ENCODE results near the gene KNDC1. TPM values are rescaled to one million over a fixed set of nuclear protein-coding genes. Genes with fewer than 3 reads are reported as not detected.

KNDC1 gene
- total RNA-seq, 4 donors from 2014 or later = 3.7 to 5.9 (median 4.8) TPM

DNA sequence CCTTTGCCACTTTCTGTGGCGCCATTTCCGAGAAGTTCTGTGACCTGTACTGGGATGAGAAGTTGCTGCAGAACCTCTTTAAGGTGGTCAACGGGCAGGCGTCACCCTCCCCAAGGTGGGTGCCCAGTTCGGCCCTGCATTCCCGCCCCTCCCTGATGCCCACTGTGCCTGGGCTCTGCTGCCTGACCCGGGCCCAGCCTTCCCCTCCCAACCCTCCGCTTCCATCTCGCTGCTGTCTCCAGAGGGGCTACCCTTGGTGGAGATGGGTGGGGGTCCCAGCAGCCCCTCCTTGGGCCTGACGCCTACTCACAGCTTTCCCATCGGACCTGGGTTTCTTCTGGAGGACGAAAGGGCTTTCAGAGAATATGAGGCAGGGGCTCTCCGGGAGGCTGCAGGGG, 39.5 kb downstream of the KNDC1 start:
- 81 to 88% methylated on average over 12 to 13 of the region's 13 CpGs for WGBS, 2 donors
- Histone ChIP-seq H3K4me1 (no peaks in the 10 kb centered on the region), H3K4me3 (no peak overlapping the region), H3K36me3 (no peaks in the 10 kb centered on the region), H3K27ac (no peak overlapping the region), H3K9me3 (peaks cover 0 to 14% (median under 1%) of the 10 kb centered on the region in 4 donors), H3K27me3 (no peaks in the 10 kb centered on the region)
- no peak for DNase-seq (ENCODE audit: low spot score in 2 of 2)
- TF ChIP-seq POLR2A (IDR thresholded peaks at IDR 0.05) = no peak
- no peak for TF ChIP-seq EP300 (IDR thresholded peaks at IDR 0.05)
- no peak for TF ChIP-seq CTCF (IDR thresholded peaks at IDR 0.05)

- Histone ChIP-seq H3K9me3 (peaks cover 0 to 11% (median 0%) of the 10 kb centered on the region in 4 donors), H3K27ac (no peak overlapping the region), H3K4me3 (no peak overlapping the region), H3K4me1 (no peaks in the 10 kb centered on the region), H3K27me3 (no peaks in the 10 kb centered on the region), H3K36me3 (no peaks in the 10 kb centered on the region)
- 46 to 56% methylated on average over 16 to 20 of the region's 38 CpGs for WGBS, 2 donors
- no peak for DNase-seq (ENCODE audit: low spot score in 2 of 2)
- TF ChIP-seq CTCF (IDR thresholded peaks at IDR 0.05) (no peak), POLR2A (IDR thresholded peaks at IDR 0.05) (no peak), EP300 (IDR thresholded peaks at IDR 0.05) (no peak)
Measured at GRCh38 chr10:133199992-133200611, 40.1 kb downstream of the KNDC1 start.

DNA sequence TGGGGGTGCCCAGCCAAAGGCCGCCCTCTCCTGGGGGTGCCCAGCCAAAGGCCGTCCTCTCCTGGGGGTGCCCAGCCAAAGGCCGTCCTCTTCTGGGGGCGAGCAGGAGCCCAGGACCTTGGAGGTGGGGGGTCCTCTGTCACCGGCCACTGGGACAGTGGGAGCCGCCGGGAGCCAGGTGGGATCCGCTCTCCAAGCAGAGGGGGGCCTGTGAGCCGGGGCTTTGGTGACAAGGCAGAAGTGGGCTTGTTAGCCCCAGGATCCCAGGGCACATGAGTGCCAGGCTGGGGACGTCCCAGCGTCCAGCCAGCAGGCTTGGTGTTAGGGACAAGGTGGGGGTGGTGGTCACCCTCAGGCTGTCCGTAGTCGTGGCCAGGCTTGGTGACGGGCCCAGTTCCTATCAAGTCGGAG, 40.6 kb downstream of the KNDC1 start:
- H3K27me3 ChIP-seq = no peaks in the 10 kb centered on the region
- 78 to 89% methylated on average over 8 of the region's 15 CpGs for WGBS, 2 donors
- TF ChIP-seq EP300 (IDR thresholded peaks at IDR 0.05) = no peak
- no peak for TF ChIP-seq POLR2A (IDR thresholded peaks at IDR 0.05)
- no peak for TF ChIP-seq CTCF (IDR thresholded peaks at IDR 0.05)
- H3K9me3 ChIP-seq = peaks cover 0 to 8% (median 0%) of the 10 kb centered on the region in 4 donors
- no peak for DNase-seq (ENCODE audit: low spot score in 2 of 2)
- H3K4me1 ChIP-seq = no peaks in the 10 kb centered on the region
- H3K36me3 ChIP-seq = no peaks in the 10 kb centered on the region
- H3K27ac ChIP-seq = no peak overlapping the region
- no peak overlapping the region for H3K4me3 ChIP-seq

DNA sequence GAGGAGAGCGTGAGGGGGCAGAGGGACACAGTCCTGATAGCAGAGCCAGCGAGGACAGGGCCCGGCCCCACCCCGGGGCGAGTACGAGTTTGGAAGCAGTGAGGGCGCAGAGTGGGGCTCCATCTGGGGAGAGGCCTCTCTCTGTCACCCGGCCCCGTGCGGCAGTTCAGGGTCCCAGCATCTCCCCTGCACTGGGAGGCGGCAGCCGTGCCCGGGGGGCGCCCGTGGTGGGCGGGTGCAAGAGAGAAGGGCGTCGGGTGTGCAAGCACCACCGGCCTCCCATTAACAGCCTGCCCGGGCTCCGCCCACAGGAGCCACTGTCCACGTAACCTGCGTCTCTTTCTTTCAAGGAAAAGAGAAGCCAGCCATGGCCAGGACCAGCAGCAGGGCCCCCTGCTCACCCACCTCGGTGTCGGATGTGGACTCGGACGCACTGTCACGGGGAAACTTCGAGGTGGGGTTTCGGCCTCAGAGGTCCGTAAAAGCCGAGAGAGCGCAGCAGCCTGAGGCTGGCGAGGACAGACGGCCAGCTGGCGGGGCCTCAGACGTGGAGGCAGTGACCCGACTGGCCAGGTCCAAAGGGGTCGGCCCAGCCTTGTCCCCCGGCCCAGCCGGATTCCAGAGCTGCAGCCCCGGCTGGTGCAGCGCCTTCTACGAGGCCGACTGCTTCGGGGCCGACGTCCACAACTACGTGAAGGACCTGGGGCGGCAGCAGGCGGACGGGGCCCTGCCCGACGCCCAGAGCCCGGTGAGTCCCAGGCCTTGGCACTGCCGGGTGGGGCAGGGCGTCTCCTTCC, 41.3 kb downstream of the KNDC1 start:
- 89% methylated on average over 20 to 53 of the region's 57 CpGs for WGBS, 2 donors
- peaks cover 0 to 7% (median 0%) of the 10 kb centered on the region in 4 donors for H3K9me3 ChIP-seq
- DNase-seq (ENCODE audit: low spot score in 2 of 2) = no peak
- no peak overlapping the region for H3K4me3 ChIP-seq
- no peaks in the 10 kb centered on the region for H3K4me1 ChIP-seq
- H3K27ac ChIP-seq = no peak overlapping the region
- H3K27me3 ChIP-seq = no peaks in the 10 kb centered on the region
- TF ChIP-seq POLR2A (IDR thresholded peaks at IDR 0.05) = no peak
- H3K36me3 ChIP-seq = no peaks in the 10 kb centered on the region

GRCh38 chr10:133201948-133202725, 42.1 kb downstream of the KNDC1 start:
- H3K4me1 ChIP-seq = no peaks in the 10 kb centered on the region
- H3K9me3 ChIP-seq = peaks cover 0 to 4% (median 0%) of the 10 kb centered on the region in 4 donors
- H3K36me3 ChIP-seq = no peaks in the 10 kb centered on the region
- WGBS, 2 donors = 72 to 82% methylated on average over 15 to 25 of the region's 29 CpGs
- no peak for DNase-seq (ENCODE audit: low spot score in 2 of 2)
- no peak for TF ChIP-seq POLR2A (IDR thresholded peaks at IDR 0.05)
- TF ChIP-seq EP300 (IDR thresholded peaks at IDR 0.05) = no peak
- no peak for TF ChIP-seq CTCF (IDR thresholded peaks at IDR 0.05)
- H3K27ac ChIP-seq = no peak overlapping the region
- no peak overlapping the region for H3K4me3 ChIP-seq
- H3K27me3 ChIP-seq = no peaks in the 10 kb centered on the region
